Activated CD4-positive, CD25-positive, alpha-beta regulatory T cell treated with anti-CD3 and anti-CD28 coated beads, Interleukin-2, amount 50 U/mL, for 16 hours (primary cell): ENCODE data around the gene FOXP4.
A peak's percentile ranks its signal among the peaks of the same experiment; 100 is the strongest.

Experiments
- DNase-seq: peaks from one replicate; pipeline ENCODE4 v3.0.0-alpha.2; 2020; ENCODE audit warnings: low read depth, low spot score

The FOXP4 gene

DNA sequence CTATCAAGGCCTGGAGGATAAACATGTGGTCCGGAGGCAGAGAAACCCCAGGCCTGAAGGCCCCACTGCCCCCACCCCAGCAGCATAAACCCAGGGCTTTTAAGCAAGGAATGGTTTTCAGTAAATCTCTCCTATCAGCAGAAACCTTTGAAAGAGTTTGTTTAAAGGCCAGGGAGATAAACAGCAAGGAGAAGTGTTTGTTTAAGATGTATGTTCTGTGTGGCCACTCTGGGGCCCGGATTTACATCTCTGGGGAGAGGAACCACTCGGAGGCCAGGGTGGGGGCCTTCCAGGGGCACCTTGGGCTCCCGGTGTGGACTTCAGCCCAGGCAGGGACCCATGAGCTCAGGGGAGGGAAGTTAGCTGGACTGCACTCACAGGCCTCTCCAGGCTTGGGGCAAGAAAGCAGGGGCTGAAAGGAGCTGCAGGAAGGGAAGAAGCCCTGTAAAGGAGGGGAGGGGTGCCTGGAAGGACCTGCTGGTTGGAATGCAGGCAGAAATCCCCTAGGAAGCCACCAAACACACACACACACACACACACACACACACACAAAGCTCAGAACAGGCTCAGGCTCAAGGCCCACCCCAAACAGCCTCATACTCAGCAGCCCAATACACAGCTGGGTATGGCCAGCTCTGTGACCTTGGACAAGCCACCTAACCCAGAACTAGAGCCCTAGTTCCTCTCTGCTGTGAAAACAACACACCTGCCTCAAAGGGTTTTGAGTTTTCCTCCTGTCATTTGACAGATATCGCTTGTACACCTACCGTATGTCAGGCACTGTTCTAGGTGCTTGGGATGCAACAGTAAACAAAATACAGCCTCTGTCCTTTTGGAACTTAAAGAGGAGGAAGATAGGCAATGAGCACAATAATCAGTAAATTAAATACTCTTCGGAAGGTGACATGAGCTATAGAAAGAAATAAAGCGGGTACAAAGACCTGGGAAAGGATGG, 26.2 kb upstream of the FOXP4 start:
- no peak for DNase-seq

- no peak for DNase-seq
These were observed 23.2 kb upstream of the FOXP4 start for GRCh38 chr6:41522780-41523548.

GRCh38 chr6:41523915-41524633, 22.1 kb upstream of the FOXP4 start:
- DNase-seq = no peak

DNA sequence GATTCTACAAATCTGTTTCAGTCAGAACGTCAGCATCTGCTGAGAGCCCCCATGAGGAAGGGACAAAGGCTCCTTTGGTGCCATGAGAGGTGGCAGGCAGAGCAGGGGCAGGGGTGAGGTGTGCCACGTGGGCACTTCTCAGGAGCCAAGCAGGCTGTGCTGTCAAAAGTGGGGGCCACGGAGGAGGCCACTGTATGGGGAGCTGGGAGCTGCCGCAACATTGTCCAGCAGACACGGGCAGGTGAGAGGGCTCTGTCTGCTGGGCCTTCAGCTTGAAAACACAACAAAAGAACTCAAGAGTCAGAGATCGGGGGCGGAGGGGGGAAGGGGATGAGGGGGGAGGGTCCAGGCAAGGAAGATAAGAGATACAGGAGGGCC, 21.6 kb upstream of the FOXP4 start:
- no peak for DNase-seq

DNA sequence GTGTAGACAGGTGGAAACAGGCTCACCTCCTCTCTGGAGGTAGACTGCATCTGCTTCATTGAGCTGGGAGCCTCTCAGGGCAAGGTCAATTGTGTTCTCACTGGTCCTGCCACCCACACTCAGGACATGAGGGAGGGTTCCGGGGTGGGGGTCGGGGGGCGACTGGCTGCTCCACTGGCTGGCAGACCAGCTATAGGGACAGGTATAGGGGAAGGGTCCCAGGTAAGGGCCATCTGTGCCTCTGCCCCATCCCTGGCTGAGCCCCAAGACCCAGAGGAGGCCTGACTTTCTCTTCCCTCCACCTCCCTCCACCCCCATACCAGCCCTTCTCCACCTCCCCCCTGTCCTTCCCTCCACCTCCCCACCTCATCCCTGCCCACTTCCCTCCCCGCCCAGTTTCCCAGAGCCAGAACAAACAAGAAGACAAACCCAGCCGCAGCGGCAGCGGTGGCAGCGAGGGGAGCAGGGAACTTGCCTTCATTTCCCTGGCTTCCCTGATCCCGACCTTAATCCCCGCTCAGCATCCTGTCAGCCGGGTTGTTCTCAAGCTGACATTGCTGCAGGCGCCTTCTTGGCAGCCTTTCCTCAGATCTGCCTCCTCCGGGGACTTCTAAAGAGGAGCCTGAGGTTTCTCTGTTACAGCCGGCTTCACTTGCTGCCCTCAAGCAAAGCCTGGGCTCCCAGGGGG, 18.3 kb upstream of the FOXP4 start:
- DNase-seq = no peak

DNA sequence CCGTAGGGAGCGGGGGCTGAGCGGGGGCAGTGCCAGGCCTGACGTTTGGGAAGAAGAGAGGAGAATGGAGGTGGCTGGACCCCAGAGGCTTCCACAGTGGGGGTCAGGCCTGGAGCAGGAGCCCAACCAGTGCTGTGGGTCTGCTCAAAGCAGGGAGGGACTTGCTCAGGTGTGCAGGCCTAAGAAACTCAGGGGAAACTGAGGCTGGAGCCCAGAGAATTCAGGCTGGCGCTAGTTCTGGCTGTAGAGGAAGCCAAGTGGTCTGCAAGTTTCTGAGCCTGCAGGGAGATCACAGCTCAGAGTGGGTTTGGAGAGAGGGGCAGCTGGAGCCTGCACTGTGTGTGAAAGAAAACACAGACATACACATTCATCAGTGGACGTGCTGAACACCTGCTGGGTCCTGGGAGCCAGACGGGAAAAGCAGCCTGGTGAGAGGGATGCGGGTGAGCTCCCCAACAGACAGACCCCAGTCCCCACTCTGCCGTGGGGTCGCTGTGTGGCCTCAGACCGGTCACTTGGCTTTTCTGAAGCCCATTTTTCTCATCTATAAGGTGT, 17.7 kb upstream of the FOXP4 start:
- DNase-seq = no peak

DNA sequence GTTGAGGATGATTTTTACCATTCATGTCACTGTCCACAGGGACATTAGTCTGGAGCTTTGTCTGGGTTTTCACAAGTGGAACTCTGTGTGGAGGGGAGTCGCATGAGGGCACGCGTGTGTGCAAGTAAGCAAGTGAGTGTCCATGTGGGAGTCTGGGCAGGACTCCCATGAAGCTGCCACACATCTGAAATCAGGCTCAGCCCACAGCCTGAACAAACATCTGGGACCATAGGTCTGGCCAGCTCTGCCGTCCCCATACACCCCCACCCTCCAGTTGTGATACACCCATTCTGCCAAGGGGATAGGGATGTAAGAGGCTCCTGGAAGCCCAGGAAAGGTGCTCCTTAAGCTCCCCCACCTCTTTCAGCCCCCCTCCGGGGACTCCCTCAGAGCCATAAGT, 17.1 kb upstream of the FOXP4 start:
- DNase-seq = no peak

DNA sequence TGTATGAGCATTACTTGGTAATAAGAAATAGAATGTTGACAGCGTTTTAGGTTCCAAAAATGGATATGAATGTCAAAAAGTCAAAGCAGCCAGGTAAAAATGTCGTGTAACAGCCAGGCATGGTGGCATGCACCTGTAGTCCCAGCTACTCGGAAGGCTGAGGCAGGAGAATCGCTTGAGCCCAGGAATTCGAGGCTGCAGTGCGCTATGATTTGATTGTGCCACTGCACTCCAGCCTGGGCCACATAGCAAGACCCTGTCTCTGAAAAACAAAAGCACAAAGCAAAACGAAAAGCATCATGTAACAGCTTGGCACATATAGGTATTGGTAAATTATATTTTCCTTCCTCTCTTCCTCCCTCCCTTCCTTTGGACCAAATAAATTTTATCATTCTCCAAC, 16.2 kb upstream of the FOXP4 start:
- no peak for DNase-seq

DNA sequence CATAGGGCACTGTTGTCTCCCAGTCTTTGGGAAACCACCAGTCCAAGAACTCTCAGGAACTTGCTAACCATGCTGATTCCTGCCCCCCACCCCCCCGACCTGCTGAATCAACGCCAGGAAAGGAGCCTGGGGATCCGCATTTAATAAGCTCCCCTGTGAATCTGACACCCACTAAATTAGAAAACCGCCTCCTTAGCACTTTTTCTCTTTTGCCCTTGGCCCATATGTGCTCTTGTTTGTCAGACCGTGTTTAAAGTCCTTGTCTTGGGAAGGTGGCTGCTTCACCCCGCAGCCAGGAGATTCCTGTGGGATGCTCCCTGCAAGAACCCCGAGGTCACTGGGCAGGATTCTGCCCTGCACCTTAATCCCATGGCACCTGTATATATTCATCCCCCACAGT, 15.7 kb upstream of the FOXP4 start:
- no peak for DNase-seq

DNA sequence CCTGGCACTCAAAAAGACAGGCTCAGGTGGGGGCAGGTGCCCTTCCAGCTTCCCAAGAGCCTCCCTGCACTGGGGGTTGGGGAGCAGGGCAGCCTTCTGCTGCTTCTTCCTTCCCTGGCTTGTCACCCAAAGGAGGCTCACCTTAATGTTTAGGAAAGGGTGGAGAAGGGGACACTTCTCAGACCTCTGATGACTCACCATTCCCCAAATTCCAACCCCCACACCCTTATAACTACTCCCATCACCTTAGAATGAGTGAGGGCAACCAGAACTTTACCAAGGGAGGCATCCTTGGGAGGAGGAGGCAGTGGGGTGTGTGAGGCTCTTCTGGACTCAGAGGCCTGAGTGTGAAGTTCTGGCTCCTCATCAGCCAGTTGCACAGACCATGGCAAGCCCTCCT, 15.2 kb upstream of the FOXP4 start:
- no peak for DNase-seq

- peak; percentile 39 for DNase-seq
These were observed 14.3 kb upstream of the FOXP4 start for GRCh38 chr6:41531591-41532582.

GRCh38 chr6:41535766-41536165, 10.4 kb upstream of the FOXP4 start:
- no peak for DNase-seq

DNA sequence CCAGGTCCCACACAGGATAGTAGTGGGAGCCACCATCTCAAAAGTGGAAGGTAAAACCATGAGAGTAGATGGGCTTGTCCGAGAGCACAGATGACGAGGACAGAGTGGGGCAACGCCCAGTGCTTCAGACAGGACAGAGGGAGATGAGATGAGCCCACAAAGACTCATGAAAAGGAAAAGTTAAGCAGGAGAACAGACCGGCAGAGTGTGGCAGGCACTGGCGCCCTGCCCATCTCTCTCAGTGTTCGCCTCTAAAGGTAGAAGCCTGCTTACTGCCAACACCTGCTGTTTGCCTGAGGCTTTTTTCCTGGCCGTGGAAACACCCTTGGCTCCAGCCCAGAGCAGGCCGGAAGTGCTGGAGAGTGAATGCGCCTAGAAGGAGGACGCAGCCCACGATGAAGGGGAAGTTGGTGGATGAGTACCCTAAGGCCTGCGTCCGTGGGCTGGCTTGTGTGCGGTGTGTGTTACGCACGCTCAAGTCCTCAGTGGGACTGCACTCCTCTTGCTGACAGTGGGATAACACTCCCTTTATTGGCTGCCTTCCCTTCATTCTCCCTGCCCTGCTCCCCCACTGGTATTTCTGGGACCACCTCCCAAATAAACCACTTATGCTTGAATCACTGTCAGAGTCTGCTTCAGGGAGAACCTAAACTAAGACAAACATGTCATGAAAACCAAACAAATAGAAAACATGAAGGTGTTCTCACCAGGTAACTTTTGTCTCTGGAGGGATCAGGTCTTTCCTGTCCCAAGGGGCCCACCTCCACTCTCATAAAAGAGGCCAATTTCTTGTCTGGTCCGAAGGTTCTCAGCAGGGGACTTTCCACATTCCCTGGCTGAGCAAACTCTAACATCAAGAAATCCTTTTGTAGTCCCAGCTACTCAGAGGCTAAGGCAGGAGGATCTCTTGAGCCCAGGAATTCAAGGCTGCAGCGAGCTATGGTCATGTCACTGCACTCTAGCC, 9.1 kb upstream of the FOXP4 start:
- no peak for DNase-seq

GRCh38 chr6:41538556-41539182, 7.5 kb upstream of the FOXP4 start:
- DNase-seq = no peak

DNA sequence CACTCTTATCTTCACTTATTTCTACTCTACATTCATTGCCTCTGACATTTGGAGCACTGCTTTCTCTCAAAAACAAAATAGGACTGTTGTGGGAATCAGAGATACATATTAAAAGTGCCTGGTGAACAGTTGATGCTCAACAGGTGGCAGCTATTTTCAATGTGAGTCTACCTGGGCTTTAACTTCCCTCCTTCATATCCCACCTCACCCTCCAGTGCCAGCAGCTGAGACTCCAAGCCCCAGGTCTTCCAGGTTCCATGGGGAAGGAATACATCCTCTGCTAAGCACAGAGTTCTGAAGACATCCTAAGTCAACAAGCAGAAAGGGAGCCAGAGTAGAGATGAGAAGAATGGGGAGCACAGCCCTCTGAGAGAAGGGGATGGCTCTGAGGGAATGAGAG, 7.0 kb upstream of the FOXP4 start:
- DNase-seq = no peak

DNA sequence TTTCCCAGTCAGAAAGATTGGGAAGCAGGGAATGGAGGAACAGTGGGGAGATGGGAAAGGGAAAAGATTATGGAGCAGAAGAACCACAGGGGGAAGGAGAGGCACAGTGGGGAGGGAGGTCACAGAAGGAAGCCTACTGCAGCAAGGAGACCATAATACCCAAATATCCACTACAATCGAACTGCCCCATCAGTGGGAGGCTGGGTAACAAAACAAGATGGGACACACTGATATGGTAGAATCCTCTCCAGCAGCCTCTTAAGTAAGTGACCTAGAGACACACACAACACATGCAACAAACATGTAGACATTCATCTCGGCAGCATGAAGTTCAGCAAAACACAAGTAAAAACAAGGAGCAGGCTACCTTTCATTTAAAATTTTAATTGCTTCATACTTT, 4.8 kb upstream of the FOXP4 start:
- DNase-seq = no peak

DNA sequence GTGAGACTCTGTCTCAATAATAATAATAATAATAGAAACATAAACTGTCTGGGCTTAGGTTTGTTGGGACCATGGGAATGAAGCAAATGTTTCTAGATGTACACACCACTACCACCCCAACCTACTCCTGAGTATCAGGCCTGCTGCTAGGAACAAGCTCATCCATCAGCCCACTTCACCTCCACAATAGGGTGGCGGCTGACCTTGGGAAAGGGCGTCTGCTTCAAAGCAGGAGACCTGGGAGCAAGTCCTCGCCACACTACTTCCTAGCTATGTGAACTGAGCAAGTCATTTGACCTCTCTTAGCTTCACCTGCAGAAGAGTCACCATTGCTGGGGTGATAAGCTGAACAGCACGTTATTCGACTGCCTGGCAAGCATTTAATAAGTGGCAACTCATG, 3.1 kb upstream of the FOXP4 start:
- no peak for DNase-seq

GRCh38 chr6:41545247-41545702, 906 bp upstream of the FOXP4 start:
- no peak for DNase-seq
